Measurements from ENCODE around the gene FGFRL1. TPM values are rescaled to one million over a fixed set of nuclear protein-coding genes. Genes with fewer than 3 reads are reported as not detected.
A peak's percentile ranks its signal among the peaks of the same experiment; 100 is the strongest.

Gene FGFRL1
- total and polyA plus RNA-seq, 4 donors, result 6.9 to 32.9 (median 24.2) TPM

DNA sequence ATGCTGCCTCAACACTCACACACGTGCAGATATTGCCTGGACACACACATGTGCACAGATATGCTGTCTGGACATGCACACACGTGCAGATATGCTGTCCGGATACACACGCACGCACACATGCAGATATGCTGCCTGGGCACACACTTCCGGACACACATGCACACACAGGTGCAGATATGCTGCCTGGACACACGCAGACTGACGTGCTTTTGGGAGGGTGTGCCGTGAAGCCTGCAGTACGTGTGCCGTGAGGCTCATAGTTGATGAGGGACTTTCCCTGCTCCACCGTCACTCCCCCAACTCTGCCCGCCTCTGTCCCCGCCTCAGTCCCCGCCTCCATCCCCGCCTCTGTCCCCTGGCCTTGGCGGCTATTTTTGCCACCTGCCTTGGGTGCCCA is 14.7 kb downstream of the FGFRL1 start:
- WGBS, 2 donors, result 49 to 51% methylated on average over 17 of the region's 17 CpGs
- intact Hi-C loops (cut with DNase I), result no loop called here

DNA sequence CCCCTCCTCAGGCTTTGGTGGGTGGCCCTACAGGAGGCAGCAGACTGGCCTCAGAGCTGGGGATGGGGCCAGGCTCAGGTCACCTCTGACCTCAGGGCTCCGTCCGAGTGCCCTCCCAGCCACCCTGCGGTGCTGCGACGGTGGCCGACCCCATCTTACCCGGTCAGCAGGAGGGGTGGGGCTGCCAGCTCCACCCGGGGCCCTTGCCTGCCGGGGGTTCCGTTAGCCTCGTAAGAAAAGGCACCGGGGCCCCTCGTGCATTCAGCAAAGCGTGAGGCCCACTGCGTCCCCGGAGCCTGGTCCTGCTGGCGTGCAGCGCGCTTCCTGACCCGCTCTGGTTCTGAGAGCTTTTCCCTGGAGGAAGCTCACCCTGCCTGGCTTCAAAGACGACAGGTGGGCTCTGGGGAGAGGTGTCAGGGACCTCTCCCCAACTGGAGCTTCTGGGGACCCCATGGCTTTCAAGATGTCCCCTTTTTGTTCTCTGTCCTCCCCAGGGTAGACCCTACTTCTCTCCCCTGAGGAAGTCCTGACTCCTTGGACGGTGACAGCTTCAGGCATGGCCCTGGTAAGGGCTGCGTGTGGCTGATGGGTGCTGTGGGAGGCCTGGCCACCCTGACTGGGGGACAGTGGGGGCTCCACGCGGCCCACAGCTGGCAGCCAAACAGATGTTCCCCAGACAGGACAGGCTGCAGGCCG is 15.9 kb downstream of the FGFRL1 start:
- H3K27ac ChIP-seq (ENCODE audit: low read depth in 1 of 2, low read length in 2 of 2), result no peak overlapping the region
- H3K27me3 ChIP-seq (ENCODE audit: control insufficient read depth in 1 of 2, insufficient read depth in 2 of 2, low read length in 1 of 2), result no peaks in the 10 kb centered on the region
- no peak for ATAC-seq (ENCODE audit: low FRiP score)
- H3K4me1 ChIP-seq (ENCODE audit: control insufficient read depth in 1 of 2, insufficient read depth in 2 of 2, low read length in 2 of 2), result no peaks in the 10 kb centered on the region
- intact Hi-C loops (cut with DNase I), result no loop called here
- no peaks in the 10 kb centered on the region for H3K36me3 ChIP-seq (ENCODE audit: control insufficient read depth in 1 of 2, insufficient read depth in 2 of 2, low read length in 1 of 2)
- no peak overlapping the region for H3K4me3 ChIP-seq (ENCODE audit: low read length in 2 of 2)
- WGBS, 2 donors, result 79 to 82% methylated on average over 26 of the region's 26 CpGs
- no peak for DNase-seq
- no peaks in the 10 kb centered on the region for H3K9me3 ChIP-seq (ENCODE audit: control insufficient read depth, low read length)

More for the DNA sequence above, 14.7 kb downstream of the FGFRL1 start:
- DNase-seq (no peak), ATAC-seq (ENCODE audit: low FRiP score) (peak; percentile 9)
- Histone ChIP-seq H3K36me3 (ENCODE audit: control insufficient read depth in 1 of 2, insufficient read depth in 2 of 2, low read length in 1 of 2) (no peaks in the 10 kb centered on the region), H3K4me1 (ENCODE audit: control insufficient read depth in 1 of 2, insufficient read depth in 2 of 2, low read length in 2 of 2) (no peaks in the 10 kb centered on the region), H3K9me3 (ENCODE audit: control insufficient read depth, low read length) (no peaks in the 10 kb centered on the region), H3K4me3 (ENCODE audit: low read length in 2 of 2) (no peak overlapping the region), H3K27me3 (ENCODE audit: control insufficient read depth in 1 of 2, insufficient read depth in 2 of 2, low read length in 1 of 2) (no peaks in the 10 kb centered on the region), H3K27ac (ENCODE audit: low read depth in 1 of 2, low read length in 2 of 2) (no peak overlapping the region)

DNA sequence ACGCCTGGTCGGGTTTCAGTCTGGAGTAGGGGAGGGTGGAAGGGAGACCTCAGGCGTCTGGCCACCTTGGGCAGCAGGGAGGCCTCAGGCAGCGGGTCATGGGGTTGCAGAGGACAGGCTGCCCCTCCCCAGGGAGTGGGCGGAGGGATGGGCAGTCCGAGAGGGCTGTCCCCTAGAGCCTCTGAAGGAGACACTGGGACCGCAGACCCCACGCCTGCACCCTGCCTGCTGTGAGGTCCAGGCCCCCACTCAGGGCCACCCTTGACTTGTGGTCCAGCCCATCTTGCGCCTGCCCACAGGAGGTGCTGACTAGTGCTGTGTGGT is 16.5 kb downstream of the FGFRL1 start:
- no peaks in the 10 kb centered on the region for H3K27me3 ChIP-seq (ENCODE audit: control insufficient read depth in 1 of 2, insufficient read depth in 2 of 2, low read length in 1 of 2)
- intact Hi-C loops (cut with DNase I), result no loop called here
- H3K27ac ChIP-seq (ENCODE audit: low read depth in 1 of 2, low read length in 2 of 2), result no peak overlapping the region
- no peak overlapping the region for H3K4me3 ChIP-seq (ENCODE audit: low read length in 2 of 2)
- no peak for DNase-seq
- 80 to 86% methylated on average over 9 of the region's 9 CpGs for WGBS, 2 donors
- no peaks in the 10 kb centered on the region for H3K4me1 ChIP-seq (ENCODE audit: control insufficient read depth in 1 of 2, insufficient read depth in 2 of 2, low read length in 2 of 2)
- H3K36me3 ChIP-seq (ENCODE audit: control insufficient read depth in 1 of 2, insufficient read depth in 2 of 2, low read length in 1 of 2), result no peaks in the 10 kb centered on the region
- H3K9me3 ChIP-seq (ENCODE audit: control insufficient read depth, low read length), result no peaks in the 10 kb centered on the region
- ATAC-seq (ENCODE audit: low FRiP score), result no peak

DNA sequence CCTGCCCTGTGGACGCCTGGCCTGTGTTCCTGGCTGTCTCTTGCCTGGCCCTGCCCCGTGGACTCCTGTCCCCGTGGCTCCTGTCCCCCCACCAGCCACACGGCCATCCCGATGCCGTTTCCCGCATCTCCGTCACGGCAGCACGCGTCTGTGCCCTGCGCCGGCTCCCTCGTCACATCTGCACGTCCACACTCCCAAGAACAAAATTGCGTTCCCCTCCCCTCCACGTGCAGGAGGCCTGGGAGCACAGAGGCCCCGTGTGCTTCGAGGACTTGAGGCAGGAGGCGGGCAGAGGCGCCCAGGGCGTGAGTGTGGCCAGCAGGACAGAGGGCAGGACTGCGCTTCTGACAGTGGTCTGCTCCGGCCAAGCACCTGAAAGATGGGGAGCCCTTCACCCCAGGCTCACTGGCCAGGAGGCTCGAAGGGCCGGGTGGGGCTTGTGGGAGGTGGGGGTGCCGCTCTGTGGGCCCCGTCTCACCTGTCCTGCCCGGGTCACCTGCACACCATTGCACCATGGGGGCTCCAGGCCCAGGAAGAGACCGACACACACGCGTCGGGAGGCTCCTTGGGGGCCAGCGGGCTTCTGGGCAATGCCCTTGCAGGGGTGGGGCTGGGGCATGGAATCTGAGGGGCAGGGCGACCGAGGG is 17.3 kb downstream of the FGFRL1 start:
- ATAC-seq (ENCODE audit: low FRiP score) (no peak), DNase-seq (no peak)
- no peak overlapping the region for H3K4me3 ChIP-seq (ENCODE audit: low read length in 2 of 2)
- H3K9me3 ChIP-seq (ENCODE audit: control insufficient read depth, low read length), result no peaks in the 10 kb centered on the region
- no peaks in the 10 kb centered on the region for H3K4me1 ChIP-seq (ENCODE audit: control insufficient read depth in 1 of 2, insufficient read depth in 2 of 2, low read length in 2 of 2)
- no peak overlapping the region for H3K27ac ChIP-seq (ENCODE audit: low read depth in 1 of 2, low read length in 2 of 2)
- no peaks in the 10 kb centered on the region for H3K27me3 ChIP-seq (ENCODE audit: control insufficient read depth in 1 of 2, insufficient read depth in 2 of 2, low read length in 1 of 2)
- WGBS, 2 donors, result 86 to 88% methylated on average over 35 to 36 of the region's 36 CpGs
- intact Hi-C loops (cut with DNase I), result no loop called here
- no peaks in the 10 kb centered on the region for H3K36me3 ChIP-seq (ENCODE audit: control insufficient read depth in 1 of 2, insufficient read depth in 2 of 2, low read length in 1 of 2)

DNA sequence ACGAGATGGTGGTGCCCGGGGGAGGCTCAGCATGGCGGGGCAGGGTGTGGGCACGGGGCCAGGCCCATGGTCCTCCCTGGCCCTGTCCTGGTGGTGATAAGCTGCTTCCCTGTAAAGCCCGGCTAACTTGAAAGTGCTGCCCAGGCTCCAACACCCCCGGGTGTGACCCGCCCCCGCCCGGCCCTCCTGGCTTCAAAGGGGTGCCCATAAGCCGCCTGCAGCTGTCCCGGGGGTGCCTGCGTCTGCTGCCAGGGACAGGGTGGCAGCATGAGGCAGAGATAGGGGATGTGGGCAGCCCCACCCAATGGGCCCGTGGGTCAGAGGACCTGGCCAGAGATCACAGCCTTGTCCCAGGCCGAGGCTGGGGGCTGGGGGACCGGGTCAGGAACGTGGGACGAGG is 18.1 kb downstream of the FGFRL1 start:
- Histone ChIP-seq H3K4me3 (ENCODE audit: low read length in 2 of 2) (no peak overlapping the region), H3K27ac (ENCODE audit: low read depth in 1 of 2, low read length in 2 of 2) (no peak overlapping the region), H3K27me3 (ENCODE audit: control insufficient read depth in 1 of 2, insufficient read depth in 2 of 2, low read length in 1 of 2) (no peaks in the 10 kb centered on the region), H3K4me1 (ENCODE audit: control insufficient read depth in 1 of 2, insufficient read depth in 2 of 2, low read length in 2 of 2) (no peaks in the 10 kb centered on the region), H3K9me3 (ENCODE audit: control insufficient read depth, low read length) (no peaks in the 10 kb centered on the region), H3K36me3 (ENCODE audit: control insufficient read depth in 1 of 2, insufficient read depth in 2 of 2, low read length in 1 of 2) (no peaks in the 10 kb centered on the region)
- ATAC-seq (ENCODE audit: low FRiP score) (no peak), DNase-seq (no peak)
- intact Hi-C loops (cut with DNase I), result no loop called here
- whole genome bisulfite sequencing, 2 donors, result 51 to 53% methylated on average over 17 of the region's 17 CpGs

DNA sequence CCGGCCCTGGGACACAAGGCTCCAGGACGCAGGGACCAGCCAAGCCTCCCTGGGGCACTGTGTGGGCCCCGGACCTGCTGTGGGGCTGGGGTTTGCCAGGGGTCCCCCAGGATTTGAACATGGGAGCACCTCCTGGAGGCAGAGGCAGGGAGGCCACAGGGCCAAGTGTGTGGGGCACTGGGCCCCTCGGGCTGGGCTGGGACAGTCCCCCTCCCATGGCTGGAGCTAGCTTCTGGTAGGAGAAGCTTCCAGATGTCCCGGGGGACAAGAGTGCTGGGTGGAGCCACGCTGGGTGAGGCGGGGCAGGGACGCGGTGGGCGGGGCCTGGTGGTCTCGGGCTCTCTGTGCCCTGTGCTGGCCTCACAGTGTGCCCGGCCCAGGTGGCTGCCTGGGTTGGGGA is 18.6 kb downstream of the FGFRL1 start:
- Histone ChIP-seq H3K4me3 (ENCODE audit: low read length in 2 of 2) (no peak overlapping the region), H3K4me1 (ENCODE audit: control insufficient read depth in 1 of 2, insufficient read depth in 2 of 2, low read length in 2 of 2) (no peaks in the 10 kb centered on the region), H3K9me3 (ENCODE audit: control insufficient read depth, low read length) (no peaks in the 10 kb centered on the region), H3K36me3 (ENCODE audit: control insufficient read depth in 1 of 2, insufficient read depth in 2 of 2, low read length in 1 of 2) (no peaks in the 10 kb centered on the region), H3K27me3 (ENCODE audit: control insufficient read depth in 1 of 2, insufficient read depth in 2 of 2, low read length in 1 of 2) (no peaks in the 10 kb centered on the region), H3K27ac (ENCODE audit: low read depth in 1 of 2, low read length in 2 of 2) (no peak overlapping the region)
- WGBS, 2 donors, result 58 to 67% methylated on average over 11 to 12 of the region's 12 CpGs
- no peak for DNase-seq
- intact Hi-C loops (cut with DNase I), result no loop called here
- ATAC-seq (ENCODE audit: low FRiP score), result no peak

DNA sequence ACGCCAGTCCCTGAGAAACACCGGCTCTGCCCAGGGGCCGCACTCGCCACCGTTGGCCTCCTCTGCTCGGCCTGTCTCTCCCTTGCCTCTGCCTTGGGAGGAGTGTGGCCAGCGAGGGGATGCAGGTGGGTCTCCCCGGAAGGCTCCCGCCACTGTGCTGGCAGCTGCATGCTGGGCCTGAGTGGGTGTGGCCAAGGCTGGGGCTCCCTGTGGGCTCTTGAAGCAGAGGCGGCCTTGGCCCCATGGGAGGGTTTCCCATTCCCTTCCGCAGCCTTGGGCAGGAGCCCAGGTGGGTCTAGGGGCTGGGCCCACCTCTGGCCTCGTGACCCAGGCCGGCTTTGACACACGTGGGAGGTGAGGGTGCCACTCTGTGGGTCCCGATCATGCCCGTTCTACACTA is 19.1 kb downstream of the FGFRL1 start:
- WGBS, 2 donors, result 81% methylated on average over 16 of the region's 16 CpGs
- no peak overlapping the region for H3K27ac ChIP-seq (ENCODE audit: low read depth in 1 of 2, low read length in 2 of 2)

DNA sequence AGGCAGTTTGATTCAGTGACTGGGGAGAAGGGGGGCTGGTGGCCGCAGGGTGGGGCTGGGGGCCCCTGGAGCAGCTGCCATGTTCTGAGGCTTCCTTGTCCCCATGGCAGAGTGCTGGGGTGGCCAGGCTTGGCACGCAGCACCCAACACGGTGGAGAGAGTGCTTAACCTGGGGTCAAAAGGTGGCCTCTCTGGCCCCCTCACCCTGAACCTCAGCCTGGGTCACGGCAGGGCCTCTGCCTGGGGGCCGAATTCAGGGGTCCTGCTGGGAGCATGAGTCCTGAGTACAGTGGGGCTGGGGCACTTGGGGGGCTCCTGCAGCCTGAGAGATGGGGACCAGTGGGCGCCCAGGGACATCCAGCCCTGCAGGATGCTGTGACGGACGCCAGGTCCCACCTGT is 19.9 kb downstream of the FGFRL1 start:
- H3K4me3 ChIP-seq (ENCODE audit: low read length in 2 of 2), result no peak overlapping the region
- no peaks in the 10 kb centered on the region for H3K4me1 ChIP-seq (ENCODE audit: control insufficient read depth in 1 of 2, insufficient read depth in 2 of 2, low read length in 2 of 2)
- H3K9me3 ChIP-seq (ENCODE audit: control insufficient read depth, low read length), result no peaks in the 10 kb centered on the region
- no peak for ATAC-seq (ENCODE audit: low FRiP score)
- no peak for DNase-seq
- intact Hi-C loops (cut with DNase I), result no loop called here
- H3K36me3 ChIP-seq (ENCODE audit: control insufficient read depth in 1 of 2, insufficient read depth in 2 of 2, low read length in 1 of 2), result no peaks in the 10 kb centered on the region
- H3K27me3 ChIP-seq (ENCODE audit: control insufficient read depth in 1 of 2, insufficient read depth in 2 of 2, low read length in 1 of 2), result no peaks in the 10 kb centered on the region
- no peak overlapping the region for H3K27ac ChIP-seq (ENCODE audit: low read depth in 1 of 2, low read length in 2 of 2)
- 88 to 90% methylated on average over 8 of the region's 8 CpGs for WGBS, 2 donors

More for the DNA sequence above, 19.1 kb downstream of the FGFRL1 start:
- Histone ChIP-seq H3K27me3 (ENCODE audit: control insufficient read depth in 1 of 2, insufficient read depth in 2 of 2, low read length in 1 of 2) (no peaks in the 10 kb centered on the region), H3K36me3 (ENCODE audit: control insufficient read depth in 1 of 2, insufficient read depth in 2 of 2, low read length in 1 of 2) (no peaks in the 10 kb centered on the region), H3K4me3 (ENCODE audit: low read length in 2 of 2) (no peak overlapping the region), H3K9me3 (ENCODE audit: control insufficient read depth, low read length) (no peaks in the 10 kb centered on the region), H3K4me1 (ENCODE audit: control insufficient read depth in 1 of 2, insufficient read depth in 2 of 2, low read length in 2 of 2) (no peaks in the 10 kb centered on the region)
- intact Hi-C loops (cut with DNase I), result no loop called here
- DNase-seq, result no peak
- no peak for ATAC-seq (ENCODE audit: low FRiP score)
